Endothelial cell of umbilical vein (primary cell): ENCODE measurements around the gene UTF1. TPM values are rescaled to one million over a fixed set of nuclear protein-coding genes. Genes with fewer than 3 reads are reported as not detected.

ENCODE experiments used
- BruUV-seq: library from RNA; stranded (reverse); fragments of 400-500 nt; replicated peaks from 2 replicates; lab custom pipeline; 2021; lab: Mats Ljungman, UMichigan
- CTCF ChIA-PET: fragments of 300-600, 350-600 bp; sonication (Branson Sonifier 250); formaldehyde crosslinking; loops from one replicate; lab custom pipeline; 2021; ENCODE audit warnings: antibody characterized with exemption, inconsistent platforms; lab: Charles Lee
- POLR2A ChIA-PET: fragments of 300-600, 350-600 bp; sonication (Branson Sonifier 250); formaldehyde crosslinking; loops from one replicate; lab custom pipeline; 2021; ENCODE audit warnings: antibody characterized with exemption, inconsistent platforms; lab: Charles Lee
- DNase-seq: peaks from one replicate; pipeline ENCODE4 v3.0.0-alpha.2; 2011; ENCODE audit warnings: low read depth, low spot score
- FAIRE-seq: peaks from 2 replicates; lab custom pipeline; 2011; peaks lifted over from hg19 to GRCh38; lab: Jason Lieb, UNC
- H2AFZ ChIP-seq: 2 replicates; pipeline ENCODE4 v1.6.0; 2012; ENCODE audit warnings: low read depth, low read length, control low read depth, inconsistent platforms
- H3K27ac ChIP-seq: 2 replicates; pipeline ENCODE4 v1.5.1; 2011; ENCODE audit warnings: low read depth, mild to moderate bottlenecking, control low read depth, low read length, moderate library complexity; ENCODE audit not compliant: insufficient read depth
- H3K27me3 ChIP-seq, 2 experiments: 2 replicates each; pipeline versions ENCODE4 v1.6.0 to v1.6.1; 2011; ENCODE audit warnings: low read length in 2 of 2, mixed read lengths in 1 of 2; ENCODE audit not compliant: control insufficient read depth in 2 of 2, insufficient read depth in 2 of 2
- H3K36me3 ChIP-seq, 2 experiments: 2 replicates in 1 of 2; 3 replicates in 1 of 2; pipeline ENCODE4 v1.5.1; 2011; ENCODE audit warnings: low read length in 2 of 2, mild to moderate bottlenecking in 1 of 2, moderate library complexity in 1 of 2; ENCODE audit not compliant: control insufficient read depth in 2 of 2, insufficient read depth in 2 of 2; ENCODE audit errors: extremely low read depth in 1 of 2
- H3K4me1 ChIP-seq: 3 replicates; pipeline ENCODE4 v1.5.1; 2011; ENCODE audit warnings: mild to moderate bottlenecking, low read length; ENCODE audit not compliant: control insufficient read depth, insufficient read depth; ENCODE audit errors: extremely low read depth
- H3K4me2 ChIP-seq: 2 replicates; pipeline ENCODE4 v1.6.1; 2011; ENCODE audit warnings: low read length, control low read depth, mixed read lengths; ENCODE audit not compliant: insufficient read depth
- H3K4me3 ChIP-seq, 3 experiments: fragments of 200-600 bp in 1 of 3; sonication (generic), shearing (Covaris generic) in 1 of 3; replicated peaks in 1 of 3; 2 replicates each; pipeline ENCODE4 v1.5.1; 2011 to 2016; ENCODE audit warnings: control low read depth in 3 of 3, low read length in 3 of 3, mild to moderate bottlenecking in 2 of 3, inconsistent platforms in 1 of 3, low read depth in 1 of 3, moderate library complexity in 1 of 3; ENCODE audit not compliant: insufficient read depth in 1 of 3
- H3K79me2 ChIP-seq: 2 replicates; pipeline ENCODE4 v1.6.0; 2012; ENCODE audit warnings: low read length, inconsistent platforms; ENCODE audit not compliant: control insufficient read depth, insufficient read depth
- H3K9ac ChIP-seq: replicated peaks from 2 replicates; pipeline ENCODE3; 2011; ENCODE audit warnings: low read length, control low read depth; ENCODE audit not compliant: insufficient read depth; ENCODE audit errors: extremely low read depth
- H3K9me1 ChIP-seq: replicated peaks from 3 replicates; pipeline ENCODE4 v1.6.0; 2011; ENCODE audit warnings: mild to moderate bottlenecking, low read length; ENCODE audit not compliant: control insufficient read depth, insufficient read depth; ENCODE audit errors: extremely low read depth
- H3K9me3 ChIP-seq: replicated peaks from 2 replicates; pipeline ENCODE4 v1.5.1; 2012; ENCODE audit warnings: low read length, inconsistent platforms; ENCODE audit not compliant: control insufficient read depth, insufficient read depth
- H4K20me1 ChIP-seq: replicated peaks from 2 replicates; pipeline ENCODE3; 2011; ENCODE audit warnings: mild to moderate bottlenecking, low read length; ENCODE audit not compliant: control insufficient read depth, insufficient read depth; ENCODE audit errors: extremely low read depth
- EZH2 ChIP-seq: IDR thresholded peaks from 2 replicates; pipeline ENCODE4 v1.6.1; 2012; ENCODE audit warnings: borderline replicate concordance, low read depth, mild to moderate bottlenecking, moderate library complexity, low read length, inconsistent platforms; ENCODE audit not compliant: severe bottlenecking
- FOS ChIP-seq: IDR thresholded peaks from 2 replicates; pipeline ENCODE4 v1.6.1; 2011; ENCODE audit warnings: mild to moderate bottlenecking, low read length, moderate library complexity, borderline replicate concordance; ENCODE audit not compliant: insufficient read depth
- GATA2 ChIP-seq: IDR thresholded peaks from 2 replicates; pipeline ENCODE4 v1.7.0; 2011; ENCODE audit warnings: low read depth, mild to moderate bottlenecking, moderate library complexity, mixed read lengths, low read length; ENCODE audit not compliant: insufficient read length, insufficient read depth
- JUN ChIP-seq: IDR thresholded peaks from 2 replicates; pipeline ENCODE4 v1.6.1; 2011; ENCODE audit warnings: borderline replicate concordance, low read depth; ENCODE audit not compliant: insufficient read length, insufficient read depth
- MYC ChIP-seq: IDR thresholded peaks from one replicate; pipeline ENCODE4 v1.6.1; 2011; ENCODE audit warnings: mild to moderate bottlenecking, low read depth, low read length
- POLR2A ChIP-seq: IDR thresholded peaks from 2 replicates; pipeline ENCODE4 v1.6.1; 2012; ENCODE audit warnings: low read depth, mild to moderate bottlenecking, control low read depth, low read length
- POLR2AphosphoS5 ChIP-seq: IDR thresholded peaks from 2 replicates; pipeline ENCODE4 v1.6.1; 2012; ENCODE audit warnings: low read depth, mild to moderate bottlenecking, control low read depth, low read length, moderate library complexity; ENCODE audit not compliant: insufficient read depth
- dilution Hi-C: fragments of 300-500 bp; cut with MboI; formaldehyde crosslinking; loops from one replicate; pipeline ENCODE4 v1.15.0; 2019; ENCODE audit warnings: low sequenced_read_pairs; ENCODE audit not compliant: extremely low pct_ligation_motif_present
- intact Hi-C: fragments of 100-400 bp; cut with micrococcal nuclease; formaldehyde crosslinking; loops from one replicate; pipeline ENCODE4 v1.10.0; 2022
- polyA plus RNA-seq, 4 experiments: library from polyadenylated mRNA; depleted of rRNA in 3 of 4; stranded (reverse) in 3 of 4; unstranded in 1 of 4; fragments of >200 nt; gene quantifications; 2 replicates each; pipeline versions ENCODE4 v1.2.1 to v1.2.3, GENCODE V29; 2011 to 2012; ENCODE audit warnings: missing spikeins in 1 of 4
- total RNA-seq: library from RNA; stranded (reverse); gene quantifications from 2 replicates; pipeline ENCODE4 v1.2.3, GENCODE V29; 2021
- TF ChIP-seq, protein P1 (sequence below), 2 donors: IDR thresholded peaks; 1 replicate in 1 of 2; 2 replicates in 1 of 2; pipeline ENCODE4 v1.5.1; 2011; ENCODE audit warnings: low read length in 2 of 2, mild to moderate bottlenecking in 2 of 2, moderate library complexity in 2 of 2, control low read depth in 1 of 2, inconsistent platforms in 1 of 2, low read depth in 1 of 2; ENCODE audit not compliant: insufficient read depth in 1 of 2; ENCODE audit errors: extremely low read depth in 1 of 2
- TF ChIP-seq, protein P2 (sequence below): IDR thresholded peaks from 2 replicates; pipeline ENCODE4 v1.6.1; 2011; ENCODE audit not compliant: insufficient read depth, insufficient read length

Gene UTF1
- total and polyA plus RNA-seq, 2 donors (not counting 3 experiments of a cell fraction or from before 2014, with no cell fraction given) = not detected

DNA sequence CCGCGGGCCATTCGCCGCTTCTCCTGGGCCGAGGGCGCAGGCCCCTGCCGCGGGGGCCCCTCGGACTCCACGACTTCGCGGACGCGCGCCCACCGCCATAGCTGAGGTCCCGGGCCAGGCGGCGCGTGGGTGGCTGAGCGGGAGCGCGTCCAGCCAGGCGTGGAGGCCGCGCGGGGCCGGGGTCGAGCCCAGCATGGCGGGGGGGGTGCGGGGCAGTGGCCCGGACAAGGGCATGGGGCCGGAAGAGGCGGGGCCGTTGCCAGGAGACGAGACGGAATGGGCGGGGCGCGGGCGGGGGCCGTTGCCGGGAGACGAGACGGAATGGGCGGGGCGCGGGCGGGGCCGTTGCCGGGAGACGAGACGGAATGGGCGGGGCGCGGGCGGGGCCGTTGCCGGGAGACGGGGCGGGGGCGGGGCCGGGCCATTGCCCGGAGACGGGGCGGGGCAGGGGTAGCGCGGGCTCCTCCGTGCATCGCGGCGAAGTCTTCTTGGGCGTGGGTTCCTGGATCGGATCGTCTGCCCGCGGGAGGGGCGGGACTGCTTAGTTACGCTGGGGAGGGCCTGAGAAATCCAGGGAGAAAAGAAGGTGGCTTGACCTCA, 31.8 kb downstream of the UTF1 start:
- intact Hi-C loops (no loop called here), dilution Hi-C loops (no loop called here)
- Histone ChIP-seq H3K9ac (no peak overlapping the region), H3K36me3 (no peaks in the 10 kb centered on the region), H3K4me2 (peak overlapping the region; percentile 39), H4K20me1 (no peaks in the 10 kb centered on the region), H3K9me1 (no peaks in the 10 kb centered on the region), H3K4me1 (peaks cover 26% of the 10 kb centered on the region), H3K4me3 (peak overlapping the region; percentile 13 to 40 (median 25)), H2AFZ (peak overlapping the region; percentile 49), H3K27ac (no peak overlapping the region), H3K27me3 (peaks cover 0 to 4% of the 10 kb centered on the region in 2 experiments), H3K79me2 (no peaks in the 10 kb centered on the region), H3K9me3 (no peaks in the 10 kb centered on the region)
- ChIA-PET POLR2A (no interaction called here), CTCF (no interaction called here)
- no peak for FAIRE-seq
- peak; percentile 16 for DNase-seq
- no peak for TF ChIP-seq POLR2AphosphoS5
- peak; percentile 21 for TF ChIP-seq POLR2A
- no peak for TF ChIP-seq GATA2
- TF ChIP-seq EZH2 = no peak
- BruUV-seq = no TSS peak

DNA sequence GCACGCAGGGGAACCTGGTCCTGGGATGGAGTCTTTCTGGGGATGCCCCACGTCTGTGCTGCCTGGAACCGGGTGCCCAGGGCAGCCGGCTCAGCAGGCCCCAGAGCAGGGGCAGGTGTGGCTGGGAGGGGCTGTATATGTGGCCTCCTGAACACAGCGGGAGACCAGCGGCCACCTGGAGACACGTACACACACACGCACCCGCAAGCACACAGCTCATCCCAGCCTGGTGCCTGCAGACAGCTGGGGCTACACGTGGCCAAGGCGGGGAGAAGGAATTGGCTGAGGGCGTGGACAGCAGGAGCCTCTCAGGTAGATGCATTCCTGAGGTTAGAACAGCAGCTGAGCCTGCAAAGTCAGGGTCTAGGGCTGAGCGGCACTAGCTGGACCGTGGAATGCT, 32.7 kb downstream of the UTF1 start:
- no peak overlapping the region for H3K4me3 ChIP-seq
- ChIA-PET CTCF (no interaction called here), POLR2A (no interaction called here)
- H3K4me1 ChIP-seq = peaks cover 19% of the 10 kb centered on the region
- FAIRE-seq = no peak
- H3K79me2 ChIP-seq = no peaks in the 10 kb centered on the region
- no peak overlapping the region for H3K27ac ChIP-seq
- peaks cover 0 to 4% of the 10 kb centered on the region in 2 experiments for H3K27me3 ChIP-seq
- H2AFZ ChIP-seq = no peak overlapping the region
- H3K36me3 ChIP-seq = no peaks in the 10 kb centered on the region
- H3K9ac ChIP-seq = no peak overlapping the region
- no peaks in the 10 kb centered on the region for H4K20me1 ChIP-seq
- TF ChIP-seq POLR2AphosphoS5 (no peak), EZH2 (no peak), GATA2 (no peak), MYC (no peak), FOS (no peak), JUN (no peak), POLR2A (no peak)
- TF ChIP-seq, protein P1, sequence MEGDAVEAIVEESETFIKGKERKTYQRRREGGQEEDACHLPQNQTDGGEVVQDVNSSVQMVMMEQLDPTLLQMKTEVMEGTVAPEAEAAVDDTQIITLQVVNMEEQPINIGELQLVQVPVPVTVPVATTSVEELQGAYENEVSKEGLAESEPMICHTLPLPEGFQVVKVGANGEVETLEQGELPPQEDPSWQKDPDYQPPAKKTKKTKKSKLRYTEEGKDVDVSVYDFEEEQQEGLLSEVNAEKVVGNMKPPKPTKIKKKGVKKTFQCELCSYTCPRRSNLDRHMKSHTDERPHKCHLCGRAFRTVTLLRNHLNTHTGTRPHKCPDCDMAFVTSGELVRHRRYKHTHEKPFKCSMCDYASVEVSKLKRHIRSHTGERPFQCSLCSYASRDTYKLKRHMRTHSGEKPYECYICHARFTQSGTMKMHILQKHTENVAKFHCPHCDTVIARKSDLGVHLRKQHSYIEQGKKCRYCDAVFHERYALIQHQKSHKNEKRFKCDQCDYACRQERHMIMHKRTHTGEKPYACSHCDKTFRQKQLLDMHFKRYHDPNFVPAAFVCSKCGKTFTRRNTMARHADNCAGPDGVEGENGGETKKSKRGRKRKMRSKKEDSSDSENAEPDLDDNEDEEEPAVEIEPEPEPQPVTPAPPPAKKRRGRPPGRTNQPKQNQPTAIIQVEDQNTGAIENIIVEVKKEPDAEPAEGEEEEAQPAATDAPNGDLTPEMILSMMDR (IDR thresholded peaks at IDR 0.05; ENCODE audit: extremely low read depth in 1 of 2, insufficient read depth in 1 of 2, low read depth in 1 of 2, low read length in 2 of 2) = no peak
- TF ChIP-seq, protein P2, sequence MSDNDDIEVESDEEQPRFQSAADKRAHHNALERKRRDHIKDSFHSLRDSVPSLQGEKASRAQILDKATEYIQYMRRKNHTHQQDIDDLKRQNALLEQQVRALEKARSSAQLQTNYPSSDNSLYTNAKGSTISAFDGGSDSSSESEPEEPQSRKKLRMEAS = no peak
- no TSS peak for BruUV-seq
- H3K9me3 ChIP-seq = no peaks in the 10 kb centered on the region
- H3K9me1 ChIP-seq = no peaks in the 10 kb centered on the region
- no peak for DNase-seq
- dilution Hi-C loops (no loop called here), intact Hi-C loops (no loop called here)
- no peak overlapping the region for H3K4me2 ChIP-seq
